Putamen (tissue), 1 donor: ENCODE measurements around the gene RDH16.
A peak's percentile ranks its signal among the peaks of the same experiment; 100 is the strongest.
"Not testable (repeated sequence)": the region's sequence is repeated elsewhere in the genome, so short reads cannot be mapped to it uniquely, and the experiment has no call there.

Source experiments
- DNase-seq: peaks from one replicate; pipeline ENCODE4 v3.0.0-alpha.2; 2016; ENCODE audit warnings: low spot score

RDH16 gene

GRCh38 chr12:56954057-56954957 is 3.1 kb downstream of the RDH16 start:
- no peak for DNase-seq

- no peak for DNase-seq
Measured at GRCh38 chr12:56953314-56953713, 4.1 kb downstream of the RDH16 start.

GRCh38 chr12:56951582-56952339 is 5.6 kb downstream of the RDH16 start:
- no peak for DNase-seq

GRCh38 chr12:56948881-56949280 is 8.5 kb downstream of the RDH16 start:
- no peak for DNase-seq

- DNase-seq = no peak
Measured at GRCh38 chr12:56948457-56948777, 9.0 kb downstream of the RDH16 start.

- DNase-seq = no peak
Measured at GRCh38 chr12:56947633-56948456, 9.6 kb downstream of the RDH16 start.

GRCh38 chr12:56943878-56944277 is 13.5 kb downstream of the RDH16 start:
- DNase-seq = no peak

GRCh38 chr12:56943374-56943773 is 14.0 kb downstream of the RDH16 start:
- DNase-seq = not testable (repeated sequence)

GRCh38 chr12:56941299-56942017 is 15.9 kb downstream of the RDH16 start:
- no peak for DNase-seq

GRCh38 chr12:56940942-56941298 is 16.5 kb downstream of the RDH16 start:
- not testable (repeated sequence) for DNase-seq

GRCh38 chr12:56935752-56936151 is 21.7 kb downstream of the RDH16 start:
- DNase-seq = no peak

- no peak for DNase-seq
Measured at GRCh38 chr12:56935157-56935556, 22.3 kb downstream of the RDH16 start.

GRCh38 chr12:56933826-56934625 is 23.4 kb downstream of the RDH16 start, which contains the start of gene SDR9C7:
SDR9C7 (minus strand) TSS chr12:56934408; CDS start chr12:56934261, 147 bp downstream.
- DNase-seq = no peak

- DNase-seq = no peak
Measured at GRCh38 chr12:56932867-56933266, 24.5 kb downstream of the RDH16 start.

GRCh38 chr12:56932146-56932545 is 25.3 kb downstream of the RDH16 start:
- no peak for DNase-seq

GRCh38 chr12:56931474-56931978 is 25.9 kb downstream of the RDH16 start:
- peak; percentile 2 for DNase-seq

GRCh38 chr12:56930241-56930640 is 27.2 kb downstream of the RDH16 start:
- no peak for DNase-seq

- DNase-seq = no peak
Measured at GRCh38 chr12:56929780-56930179, 27.6 kb downstream of the RDH16 start.

GRCh38 chr12:56928262-56928661 is 29.1 kb downstream of the RDH16 start:
- no peak for DNase-seq

- no peak for DNase-seq
Measured at GRCh38 chr12:56927281-56927680, 30.1 kb downstream of the RDH16 start.

- no peak for DNase-seq
Measured at GRCh38 chr12:56922031-56922430, 35.4 kb downstream of the RDH16 start.
